ENCODE results near the gene ZMYM4.
"Not testable (repeated sequence)": the region's sequence is repeated elsewhere in the genome, so short reads cannot be mapped to it uniquely, and the experiment has no call there.

ZMYM4 gene

GRCh38 chr1:35231287-35231686 lies 37.2 kb upstream of the ZMYM4 start:
- no peak for DNase-seq (ENCODE audit: low read depth)
- no peak for TF ChIP-seq CTCF (conservative IDR thresholded peaks at IDR 0.05; ENCODE audit: low read depth, low read length)
- no peak overlapping the region for H3K4me3 ChIP-seq (ENCODE audit: low read length)

GRCh38 chr1:35236772-35237171 lies 31.7 kb upstream of the ZMYM4 start:
- DNase-seq (ENCODE audit: low read depth); H3K4me3 ChIP-seq (ENCODE audit: low read length): not testable (repeated sequence)

- TF ChIP-seq CTCF (conservative IDR thresholded peaks at IDR 0.05; ENCODE audit: low read depth, low read length) = no peak
- no peak overlapping the region for H3K4me3 ChIP-seq (ENCODE audit: low read length)
- no peak for DNase-seq (ENCODE audit: low read depth)
Measured at GRCh38 chr1:35243691-35244090, 24.8 kb upstream of the ZMYM4 start.

- no peak overlapping the region for H3K4me3 ChIP-seq (ENCODE audit: low read length)
- TF ChIP-seq CTCF (conservative IDR thresholded peaks at IDR 0.05; ENCODE audit: low read depth, low read length) = no peak
- no peak for DNase-seq (ENCODE audit: low read depth)
Measured at GRCh38 chr1:35247256-35247655, 21.3 kb upstream of the ZMYM4 start.

GRCh38 chr1:35253941-35254340 lies 14.6 kb upstream of the ZMYM4 start:
- no peak overlapping the region for H3K4me3 ChIP-seq (ENCODE audit: low read length)
- no peak for DNase-seq (ENCODE audit: low read depth)
- no peak for TF ChIP-seq CTCF (conservative IDR thresholded peaks at IDR 0.05; ENCODE audit: low read depth, low read length)

- no peak overlapping the region for H3K4me3 ChIP-seq (ENCODE audit: low read length)
- no peak for DNase-seq (ENCODE audit: low read depth)
- TF ChIP-seq CTCF (conservative IDR thresholded peaks at IDR 0.05; ENCODE audit: low read depth, low read length) = no peak
Measured at GRCh38 chr1:35255276-35255675, 13.2 kb upstream of the ZMYM4 start.

- H3K4me3 ChIP-seq (ENCODE audit: low read length) = no peak overlapping the region
- no peak for DNase-seq (ENCODE audit: low read depth)
- no peak for TF ChIP-seq CTCF (conservative IDR thresholded peaks at IDR 0.05; ENCODE audit: low read depth, low read length)
Measured at GRCh38 chr1:35259561-35259960, 8.9 kb upstream of the ZMYM4 start.

Data from retinal pigment epithelial cell (primary cell).